Muscle layer of colon (tissue), 2 donors: ENCODE measurements around the gene LCN6.

ENCODE experiments used
- H3K27ac ChIP-seq: one replicate; pipeline ENCODE4 v1.7.0; 2013; ENCODE audit warnings: low read depth, mild to moderate bottlenecking, low read length, moderate library complexity
- H3K27me3 ChIP-seq, 2 donors: one replicate each; pipeline ENCODE4 v1.7.0; 2013; ENCODE audit warnings: low read length in 2 of 2, mild to moderate bottlenecking in 2 of 2; ENCODE audit not compliant: insufficient read depth in 2 of 2, control insufficient read depth in 1 of 2
- H3K36me3 ChIP-seq: one replicate; pipeline ENCODE4 v1.7.0; 2013; ENCODE audit warnings: mild to moderate bottlenecking, low read length; ENCODE audit not compliant: insufficient read depth
- H3K4me1 ChIP-seq: one replicate; pipeline ENCODE4 v1.7.0; 2013; ENCODE audit warnings: mild to moderate bottlenecking, low read length; ENCODE audit not compliant: insufficient read depth
- H3K4me3 ChIP-seq, 2 donors: one replicate each; pipeline ENCODE4 v1.7.0; 2013; ENCODE audit warnings: low read length in 2 of 2, low read depth in 1 of 2, mild to moderate bottlenecking in 1 of 2, moderate library complexity in 1 of 2
- H3K9ac ChIP-seq: one replicate; pipeline ENCODE4 v1.7.0; 2013; ENCODE audit warnings: low read length
- H3K9me3 ChIP-seq: one replicate; pipeline ENCODE4 v1.7.0; 2013; ENCODE audit warnings: mild to moderate bottlenecking, low read length
- donor health status: abdominal sarcoma.
- donor health status: Adenocarcinoma of cecum.

Gene LCN6

GRCh38 chr9:136746155-136746490 lies 2.2 kb downstream of the LCN6 start:
- Histone ChIP-seq H3K4me1 (no peaks in the 10 kb centered on the region), H3K9ac (no peak overlapping the region), H3K27ac (no peak overlapping the region), H3K27me3 (peaks cover 13 to 37% of the 10 kb centered on the region in 2 donors), H3K9me3 (no peaks in the 10 kb centered on the region), H3K4me3 (no peak overlapping the region), H3K36me3 (no peaks in the 10 kb centered on the region)

GRCh38 chr9:136745389-136746154 lies 2.8 kb downstream of the LCN6 start:
- no peak overlapping the region for H3K27ac ChIP-seq
- H3K36me3 ChIP-seq, result no peaks in the 10 kb centered on the region
- no peaks in the 10 kb centered on the region for H3K4me1 ChIP-seq
- no peaks in the 10 kb centered on the region for H3K9me3 ChIP-seq
- H3K27me3 ChIP-seq, result peaks cover 13 to 42% of the 10 kb centered on the region in 2 donors
- H3K4me3 ChIP-seq, result no peak overlapping the region
- no peak overlapping the region for H3K9ac ChIP-seq

- Histone ChIP-seq H3K27me3 (peaks cover 13 to 46% of the 10 kb centered on the region in 2 donors), H3K9me3 (no peaks in the 10 kb centered on the region), H3K27ac (no peak overlapping the region), H3K9ac (no peak overlapping the region), H3K4me1 (no peaks in the 10 kb centered on the region), H3K4me3 (no peak overlapping the region), H3K36me3 (no peaks in the 10 kb centered on the region)
Observed at GRCh38 chr9:136744773-136745172, 3.6 kb downstream of the LCN6 start.

- Histone ChIP-seq H3K4me1 (no peaks in the 10 kb centered on the region), H3K27me3 (peaks cover 13 to 46% of the 10 kb centered on the region in 2 donors), H3K27ac (no peak overlapping the region), H3K9ac (no peak overlapping the region), H3K36me3 (no peaks in the 10 kb centered on the region), H3K9me3 (no peaks in the 10 kb centered on the region), H3K4me3 (no peak overlapping the region)
Observed at GRCh38 chr9:136743639-136744211, 4.6 kb downstream of the LCN6 start.

- H3K9me3 ChIP-seq, result no peaks in the 10 kb centered on the region
- no peaks in the 10 kb centered on the region for H3K36me3 ChIP-seq
- H3K9ac ChIP-seq, result no peak within 1 kb of the TSS
- H3K27me3 ChIP-seq, result peaks cover 13 to 46% of the 10 kb centered on the region in 2 donors
- no peak within 1 kb of the TSS for H3K4me3 ChIP-seq
- H3K4me1 ChIP-seq, result no peaks in the 10 kb centered on the region
- no peak within 1 kb of the TSS for H3K27ac ChIP-seq
Observed at GRCh38 chr9:136742591-136743391, 5.5 kb downstream of the LCN6 start, which contains the start of gene LCN10. TSS of gene LCN10 (minus strand) at chr9:136742940. CDS start at chr9:136742903, 37 bp downstream.

GRCh38 chr9:136741883-136742571 lies 6.3 kb downstream of the LCN6 start:
- Histone ChIP-seq H3K36me3 (no peaks in the 10 kb centered on the region), H3K9ac (no peak overlapping the region), H3K27ac (no peak overlapping the region), H3K9me3 (no peaks in the 10 kb centered on the region), H3K4me3 (no peak overlapping the region), H3K27me3 (peaks cover 13 to 46% of the 10 kb centered on the region in 2 donors), H3K4me1 (no peaks in the 10 kb centered on the region)

GRCh38 chr9:136740971-136741882 lies 7.1 kb downstream of the LCN6 start:
- H3K27ac ChIP-seq, result no peak overlapping the region

GRCh38 chr9:136740491-136740890 lies 7.8 kb downstream of the LCN6 start:
- H3K4me1 ChIP-seq, result no peaks in the 10 kb centered on the region
- no peaks in the 10 kb centered on the region for H3K9me3 ChIP-seq
- no peak overlapping the region for H3K27ac ChIP-seq
- H3K27me3 ChIP-seq, result peaks cover 13 to 46% of the 10 kb centered on the region in 2 donors
- H3K4me3 ChIP-seq, result no peak overlapping the region
- no peaks in the 10 kb centered on the region for H3K36me3 ChIP-seq
- no peak overlapping the region for H3K9ac ChIP-seq

More at GRCh38 chr9:136740971-136741882, 7.1 kb downstream of the LCN6 start:
- Histone ChIP-seq H3K36me3 (no peaks in the 10 kb centered on the region), H3K27me3 (peaks cover 13 to 46% of the 10 kb centered on the region in 2 donors), H3K9me3 (no peaks in the 10 kb centered on the region), H3K4me1 (no peaks in the 10 kb centered on the region), H3K4me3 (no peak overlapping the region), H3K9ac (no peak overlapping the region)

GRCh38 chr9:136740069-136740468 lies 8.3 kb downstream of the LCN6 start:
- no peaks in the 10 kb centered on the region for H3K9me3 ChIP-seq
- H3K9ac ChIP-seq, result no peak overlapping the region
- H3K36me3 ChIP-seq, result no peaks in the 10 kb centered on the region
- no peaks in the 10 kb centered on the region for H3K4me1 ChIP-seq
- H3K27ac ChIP-seq, result no peak overlapping the region
- no peak overlapping the region for H3K4me3 ChIP-seq
- peaks cover 13 to 46% of the 10 kb centered on the region in 2 donors for H3K27me3 ChIP-seq

- Histone ChIP-seq H3K27ac (no peak overlapping the region), H3K4me3 (no peak overlapping the region), H3K9ac (no peak overlapping the region), H3K4me1 (no peaks in the 10 kb centered on the region), H3K27me3 (peaks cover 13 to 43% of the 10 kb centered on the region in 2 donors), H3K9me3 (no peaks in the 10 kb centered on the region), H3K36me3 (no peaks in the 10 kb centered on the region)
Observed at GRCh38 chr9:136739509-136739908, 8.8 kb downstream of the LCN6 start.
